Naive thymus-derived CD4-positive, alpha-beta T cell (primary cell): ENCODE data around the gene SAA2. TPM values are rescaled to one million over a fixed set of nuclear protein-coding genes. Genes with fewer than 3 reads are reported as not detected.

Experiments
- ATAC-seq: fragments of 150-1000 bp; cut with Tn5 transposase; 2 replicates; pipeline ENCODE4 v1.10.0; 2021; ENCODE audit warnings: mild to moderate bottlenecking, moderate library complexity
- CTCF ChIA-PET: fragments of 350-600 bp; sonication (Branson Sonifier 250); formaldehyde crosslinking; loops from one replicate; lab custom pipeline; 2021; ENCODE audit warnings: antibody characterized with exemption; lab: Charles Lee
- POLR2A ChIA-PET: fragments of 350-600 bp; sonication (Branson Sonifier 250); formaldehyde crosslinking; loops from one replicate; lab custom pipeline; 2021; ENCODE audit warnings: antibody characterized with exemption, inconsistent platforms; lab: Charles Lee
- DNase-seq, 9 donors: peaks; one replicate each; pipeline versions ENCODE4 v3.0.0 to v3.0.0-alpha.2; 2020 to 2022; ENCODE audit warnings: mixed read lengths in 1 of 9
- H3K27ac ChIP-seq: one replicate; pipeline ENCODE4 v1.7.0; 2013; ENCODE audit warnings: mild to moderate bottlenecking, low read depth, low read length, moderate library complexity
- H3K27me3 ChIP-seq, 2 donors: one replicate each; pipeline ENCODE4 v1.7.0; 2013; ENCODE audit warnings: low read length in 2 of 2, mild to moderate bottlenecking in 2 of 2, moderate library complexity in 2 of 2; ENCODE audit not compliant: control insufficient read depth in 2 of 2, insufficient read depth in 2 of 2
- H3K36me3 ChIP-seq, 3 experiments: 1 replicate in 2 of 3; 2 replicates in 1 of 3; pipeline ENCODE4 v1.7.0; 2013; ENCODE audit warnings: low read length in 3 of 3, mild to moderate bottlenecking in 3 of 3, moderate library complexity in 1 of 3; ENCODE audit not compliant: insufficient read depth in 3 of 3, control insufficient read depth in 2 of 3
- H3K4me1 ChIP-seq, 2 donors: one replicate each; pipeline ENCODE4 v1.7.0; 2013; ENCODE audit warnings: low read length in 2 of 2, mild to moderate bottlenecking in 2 of 2, moderate library complexity in 1 of 2; ENCODE audit not compliant: control insufficient read depth in 2 of 2, insufficient read depth in 2 of 2
- H3K4me3 ChIP-seq: 2 replicates; pipeline ENCODE4 v1.7.0; 2013; ENCODE audit warnings: mild to moderate bottlenecking, low read length
- H3K9me3 ChIP-seq, 3 experiments: 1 replicate in 2 of 3; 2 replicates in 1 of 3; pipeline ENCODE4 v1.7.0; 2013; ENCODE audit warnings: low read length in 3 of 3; ENCODE audit not compliant: control insufficient read depth in 2 of 3
- H3K27ac Mint-ChIP-seq, 9 donors: one replicate each; pipeline ENCODE4 v1.8.0; 2020 to 2022; ENCODE audit warnings: mixed read lengths in 9 of 9, mild to moderate bottlenecking in 8 of 9, moderate library complexity in 5 of 9, inconsistent platforms in 2 of 9
- H3K27me3 Mint-ChIP-seq, 5 donors: one replicate each; pipeline ENCODE4 v1.8.0; 2021 to 2022; ENCODE audit warnings: mixed read lengths in 5 of 5, mild to moderate bottlenecking in 1 of 5
- H3K36me3 Mint-ChIP-seq, 5 donors: one replicate each; pipeline ENCODE4 v1.8.0; 2020 to 2022; ENCODE audit warnings: mixed read lengths in 5 of 5, mild to moderate bottlenecking in 3 of 5, inconsistent platforms in 1 of 5
- H3K4me1 Mint-ChIP-seq, 7 donors: one replicate each; pipeline ENCODE4 v1.8.0; 2020 to 2022; ENCODE audit warnings: mixed read lengths in 7 of 7, mild to moderate bottlenecking in 3 of 7, inconsistent platforms in 1 of 7
- H3K4me3 Mint-ChIP-seq, 10 donors: one replicate each; pipeline ENCODE4 v1.8.0; 2020 to 2022; ENCODE audit warnings: mild to moderate bottlenecking in 10 of 10, mixed read lengths in 10 of 10, moderate library complexity in 6 of 10, inconsistent platforms in 2 of 10
- H3K9me3 Mint-ChIP-seq, 11 donors: one replicate each; pipeline ENCODE4 v1.8.0; 2020 to 2022; ENCODE audit warnings: mixed read lengths in 11 of 11, mild to moderate bottlenecking in 4 of 11, inconsistent platforms in 1 of 11, moderate library complexity in 1 of 11
- intact Hi-C, 2 donors: fragments of 100-400 bp; cut with micrococcal nuclease; formaldehyde crosslinking; loops; one replicate each; pipeline ENCODE4 v1.15.1; 2023
- polyA plus RNA-seq, 2 donors: library from polyadenylated mRNA; unstranded; fragments of 300-500 nt; fragmentation: Illumina TruSeq; gene quantifications; one replicate each; pipeline ENCODE4 v1.2.3, GENCODE V29; 2021
- total RNA-seq, 6 experiments: library from RNA in 5 of 6; stranded (reverse) in 5 of 6; gene quantifications; 1 replicate in 5 of 6; 2 replicates in 1 of 6; pipeline ENCODE4 v1.2.3 and lab custom pipeline; 2021 to 2026

SAA2 gene
- total and polyA plus RNA-seq, 7 experiments from 2014 or later: not detected

GRCh38 chr11:18229501-18229900 lies 19.0 kb downstream of the SAA2 start:
- intact Hi-C loops: no loop called here
- peaks cover 8 to 20% (median 18%) of the 10 kb centered on the region in 5 donors for H3K27me3 Mint-ChIP-seq
- H3K4me1 ChIP-seq: no peaks in the 10 kb centered on the region
- H3K9me3 Mint-ChIP-seq: peaks cover 0 to 2% (median 0%) of the 10 kb centered on the region in 11 donors
- no peak overlapping the region for H3K4me3 Mint-ChIP-seq
- H3K4me1 Mint-ChIP-seq: no peaks in the 10 kb centered on the region
- H3K36me3 ChIP-seq: no peaks in the 10 kb centered on the region
- H3K4me3 ChIP-seq: no peak overlapping the region
- no peak for DNase-seq
- no peaks in the 10 kb centered on the region for H3K9me3 ChIP-seq
- H3K27me3 ChIP-seq: no peaks in the 10 kb centered on the region
- ChIA-PET CTCF (no interaction called here), POLR2A (no interaction called here)
- no peak overlapping the region for H3K27ac Mint-ChIP-seq
- no peak overlapping the region for H3K27ac ChIP-seq
- ATAC-seq: peak; percentile 34
- no peaks in the 10 kb centered on the region for H3K36me3 Mint-ChIP-seq

GRCh38 chr11:18225913-18226312 lies 22.6 kb downstream of the SAA2 start:
- intact Hi-C loops: no loop called here
- no peaks in the 10 kb centered on the region for H3K36me3 ChIP-seq
- ATAC-seq (no peak), DNase-seq (no peak)
- H3K27me3 ChIP-seq: no peaks in the 10 kb centered on the region
- H3K27ac ChIP-seq: no peak overlapping the region
- Mint-ChIP-seq H3K4me3 (no peak overlapping the region), H3K36me3 (no peaks in the 10 kb centered on the region), H3K27ac (no peak overlapping the region), H3K9me3 (peaks cover 0 to 2% (median 0%) of the 10 kb centered on the region in 11 donors), H3K27me3 (peaks cover 0 to 18% (median 8%) of the 10 kb centered on the region in 5 donors), H3K4me1 (no peaks in the 10 kb centered on the region)
- H3K9me3 ChIP-seq: no peaks in the 10 kb centered on the region
- CTCF ChIA-PET: interaction anchor here (1.1 kb wide), 1 partner anchor 18 kb away, joined by 3 read pairs; no protein-coding TSS in a partner anchor
- H3K4me3 ChIP-seq: no peak overlapping the region
- no peaks in the 10 kb centered on the region for H3K4me1 ChIP-seq
- POLR2A ChIA-PET: no interaction called here

GRCh38 chr11:18223591-18224387 lies 24.7 kb downstream of the SAA2 start:
- Mint-ChIP-seq H3K4me1 (no peaks in the 10 kb centered on the region), H3K36me3 (no peaks in the 10 kb centered on the region), H3K27ac (no peak overlapping the region), H3K9me3 (peaks cover 0 to 4% (median 0%) of the 10 kb centered on the region in 11 donors), H3K27me3 (peaks cover 0 to 25% (median 8%) of the 10 kb centered on the region in 5 donors), H3K4me3 (no peak overlapping the region)
- no peak for ATAC-seq
- no peaks in the 10 kb centered on the region for H3K9me3 ChIP-seq
- H3K36me3 ChIP-seq: no peaks in the 10 kb centered on the region
- no peak for DNase-seq
- intact Hi-C loops: no loop called here
- H3K27ac ChIP-seq: no peak overlapping the region
- H3K4me1 ChIP-seq: no peaks in the 10 kb centered on the region
- no peak overlapping the region for H3K4me3 ChIP-seq
- CTCF ChIA-PET: no interaction called here
- POLR2A ChIA-PET: no interaction called here
- H3K27me3 ChIP-seq: no peaks in the 10 kb centered on the region

- intact Hi-C loops: no loop called here
- H3K27me3 Mint-ChIP-seq: peaks cover 4 to 30% (median 12%) of the 10 kb centered on the region in 5 donors
- H3K4me3 ChIP-seq: no peak overlapping the region
- H3K36me3 ChIP-seq: no peaks in the 10 kb centered on the region
- H3K27ac ChIP-seq: no peak overlapping the region
- ChIA-PET POLR2A (no interaction called here), CTCF (no interaction called here)
- H3K9me3 Mint-ChIP-seq: peaks cover 0 to 5% (median 0%) of the 10 kb centered on the region in 11 donors
- no peaks in the 10 kb centered on the region for H3K4me1 ChIP-seq
- H3K9me3 ChIP-seq: no peaks in the 10 kb centered on the region
- H3K4me3 Mint-ChIP-seq: no peak overlapping the region
- DNase-seq (no peak), ATAC-seq (no peak)
- no peaks in the 10 kb centered on the region for H3K36me3 Mint-ChIP-seq
- H3K27me3 ChIP-seq: no peaks in the 10 kb centered on the region
- H3K27ac Mint-ChIP-seq: peak overlapping the region in 1 of 9 donors; percentile 65
- no peaks in the 10 kb centered on the region for H3K4me1 Mint-ChIP-seq
Measured at GRCh38 chr11:18222814-18223421, 25.6 kb downstream of the SAA2 start.

GRCh38 chr11:18221274-18221876 lies 27.1 kb downstream of the SAA2 start:
- no peaks in the 10 kb centered on the region for H3K9me3 ChIP-seq
- DNase-seq: no peak
- Mint-ChIP-seq H3K4me3 (no peak overlapping the region), H3K27me3 (peaks cover 0 to 34% (median 14%) of the 10 kb centered on the region in 5 donors), H3K9me3 (peaks cover 0 to 10% (median 0%) of the 10 kb centered on the region in 11 donors), H3K4me1 (no peaks in the 10 kb centered on the region), H3K27ac (no peak overlapping the region), H3K36me3 (no peaks in the 10 kb centered on the region)
- intact Hi-C loops: no loop called here
- ChIA-PET POLR2A (no interaction called here), CTCF (no interaction called here)
- no peak for ATAC-seq
- no peaks in the 10 kb centered on the region for H3K4me1 ChIP-seq
- no peak overlapping the region for H3K27ac ChIP-seq
- H3K27me3 ChIP-seq: no peaks in the 10 kb centered on the region
- no peak overlapping the region for H3K4me3 ChIP-seq
- H3K36me3 ChIP-seq: no peaks in the 10 kb centered on the region

GRCh38 chr11:18209058-18209457 lies 39.4 kb downstream of the SAA2 start:
- no peak for DNase-seq
- Histone ChIP-seq H3K27me3 (no peaks in the 10 kb centered on the region), H3K4me3 (no peak overlapping the region), H3K9me3 (no peaks in the 10 kb centered on the region), H3K36me3 (no peaks in the 10 kb centered on the region), H3K27ac (no peak overlapping the region), H3K4me1 (no peaks in the 10 kb centered on the region)
- Mint-ChIP-seq H3K9me3 (no peaks in the 10 kb centered on the region), H3K27ac (no peak overlapping the region), H3K27me3 (peaks cover 46 to 71% (median 55%) of the 10 kb centered on the region in 5 donors), H3K4me3 (no peak overlapping the region), H3K36me3 (no peaks in the 10 kb centered on the region), H3K4me1 (no peaks in the 10 kb centered on the region)
- ChIA-PET CTCF (no interaction called here), POLR2A (no interaction called here)
- no peak for ATAC-seq
- intact Hi-C loops: no loop called here
